Rectal smooth muscle tissue (tissue), 1 donor: ENCODE measurements around the gene MLH1.
"Not testable (repeated sequence)": the region's sequence is repeated elsewhere in the genome, so short reads cannot be mapped to it uniquely, and the experiment has no call there.

Experiments used
- H3K27ac ChIP-seq: one replicate; pipeline ENCODE4 v1.7.0; 2013; ENCODE audit warnings: low read depth, low read length, inconsistent platforms
- H3K27me3 ChIP-seq: one replicate; pipeline ENCODE4 v1.7.0; 2013; ENCODE audit warnings: low read length; ENCODE audit not compliant: control insufficient read depth, insufficient read depth
- H3K36me3 ChIP-seq: one replicate; pipeline ENCODE4 v1.7.0; 2013; ENCODE audit warnings: low read length; ENCODE audit not compliant: control insufficient read depth, insufficient read depth
- H3K4me1 ChIP-seq: one replicate; pipeline ENCODE4 v1.7.0; 2013; ENCODE audit warnings: low read length; ENCODE audit not compliant: control insufficient read depth, insufficient read depth
- H3K4me3 ChIP-seq: one replicate; pipeline ENCODE4 v1.7.0; 2013; ENCODE audit warnings: low read length
- H3K9ac ChIP-seq: one replicate; pipeline ENCODE4 v1.7.0; 2013; ENCODE audit warnings: low read length

MLH1 gene

DNA sequence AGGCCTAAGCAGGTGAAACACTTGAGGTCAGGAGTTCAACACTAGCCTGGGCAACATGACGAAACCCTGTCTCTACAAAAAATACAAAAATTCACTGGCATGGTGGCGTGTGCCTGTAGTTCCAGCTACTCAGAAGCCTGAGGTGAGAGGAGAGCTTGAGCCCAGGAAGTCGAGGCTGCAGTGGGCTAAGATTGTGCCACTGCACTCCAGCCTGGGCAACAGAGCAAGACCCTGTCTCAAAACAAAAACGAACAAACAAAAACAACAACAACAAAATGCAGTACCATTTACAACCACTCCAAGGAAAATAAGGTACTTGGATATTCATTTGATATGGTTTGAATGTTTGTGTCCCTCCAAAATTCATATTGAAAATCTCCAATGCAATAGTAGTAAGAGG lies 32.8 kb upstream of the MLH1 start:
- Histone ChIP-seq H3K27ac (no peak overlapping the region), H3K4me1 (no peaks in the 10 kb centered on the region), H3K27me3 (no peaks in the 10 kb centered on the region), H3K36me3 (no peaks in the 10 kb centered on the region), H3K9ac (no peak overlapping the region), H3K4me3 (no peak overlapping the region)

- H3K36me3 ChIP-seq, H3K9ac ChIP-seq, H3K27me3 ChIP-seq, H3K4me1 ChIP-seq, H3K27ac ChIP-seq, H3K4me3 ChIP-seq: not testable (repeated sequence)
These were observed 30.3 kb upstream of the MLH1 start for GRCh38 chr3:36963008-36963407.

DNA sequence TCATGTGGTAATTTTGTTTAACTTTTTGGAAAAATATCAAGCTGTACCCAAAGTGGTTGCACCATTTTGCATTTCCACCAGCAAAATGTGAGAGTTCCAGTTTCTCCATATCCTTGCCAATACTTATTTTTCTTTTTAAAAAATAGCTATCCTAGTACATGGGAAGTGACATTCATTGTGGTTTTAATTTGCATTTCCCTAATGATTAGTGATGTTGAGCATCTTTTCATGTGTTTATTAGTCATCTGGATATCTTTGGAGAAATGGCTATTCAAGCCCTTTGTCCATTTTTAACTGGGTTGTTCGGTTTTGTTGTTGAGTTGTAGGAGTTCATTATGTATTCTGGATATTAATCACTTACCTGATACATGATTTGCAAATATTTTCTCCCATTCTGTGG lies 29.0 kb upstream of the MLH1 start:
- Histone ChIP-seq H3K27ac (no peak overlapping the region), H3K4me3 (no peak overlapping the region), H3K9ac (no peak overlapping the region)

DNA sequence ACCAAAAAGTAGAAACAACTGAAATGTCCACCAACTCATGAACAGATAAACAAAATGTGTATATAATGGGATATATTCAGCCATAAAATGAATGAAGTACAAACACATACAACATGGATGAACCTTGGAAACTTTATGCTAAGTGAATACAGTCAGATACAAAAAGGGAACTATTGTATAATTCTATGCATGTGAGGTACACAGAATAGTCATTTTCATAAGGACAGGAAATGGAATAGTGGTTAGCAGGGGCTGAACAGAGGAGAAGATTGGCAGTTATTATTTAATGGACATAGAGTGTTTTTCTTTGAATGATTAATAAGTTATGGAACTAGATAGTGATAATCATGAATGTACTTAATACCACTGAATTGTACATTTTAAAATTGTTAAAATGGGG lies 28.5 kb upstream of the MLH1 start:
- no peaks in the 10 kb centered on the region for H3K27me3 ChIP-seq
- H3K4me3 ChIP-seq = no peak overlapping the region
- no peaks in the 10 kb centered on the region for H3K4me1 ChIP-seq
- H3K27ac ChIP-seq = no peak overlapping the region
- H3K36me3 ChIP-seq = no peaks in the 10 kb centered on the region
- H3K9ac ChIP-seq = no peak overlapping the region

More for the DNA sequence above, 29.0 kb upstream of the MLH1 start:
- Histone ChIP-seq H3K36me3 (no peaks in the 10 kb centered on the region), H3K4me1 (no peaks in the 10 kb centered on the region), H3K27me3 (no peaks in the 10 kb centered on the region)

DNA sequence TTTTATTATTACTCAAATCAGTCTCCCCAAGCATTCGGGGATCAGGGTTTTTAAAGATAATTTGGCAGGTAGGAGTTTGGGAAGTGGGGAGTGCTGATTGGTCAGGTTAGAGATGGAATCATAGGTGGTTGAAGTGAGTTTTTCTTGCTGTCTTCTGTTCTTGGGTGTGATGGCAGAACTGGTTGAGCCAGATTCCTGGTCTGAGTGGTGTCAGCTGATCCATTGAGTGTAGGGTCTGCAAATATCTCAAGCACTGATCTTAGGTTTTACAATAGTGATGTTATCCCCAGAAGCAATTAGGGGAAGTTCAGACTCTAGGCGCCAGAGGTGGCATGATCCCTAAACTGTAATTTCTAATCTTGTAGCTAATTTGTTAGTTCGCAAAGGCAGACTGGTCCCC lies 27.9 kb upstream of the MLH1 start:
- no peak overlapping the region for H3K9ac ChIP-seq
- no peak overlapping the region for H3K27ac ChIP-seq
- no peaks in the 10 kb centered on the region for H3K4me1 ChIP-seq
- no peaks in the 10 kb centered on the region for H3K36me3 ChIP-seq
- no peaks in the 10 kb centered on the region for H3K27me3 ChIP-seq
- H3K4me3 ChIP-seq = no peak overlapping the region

DNA sequence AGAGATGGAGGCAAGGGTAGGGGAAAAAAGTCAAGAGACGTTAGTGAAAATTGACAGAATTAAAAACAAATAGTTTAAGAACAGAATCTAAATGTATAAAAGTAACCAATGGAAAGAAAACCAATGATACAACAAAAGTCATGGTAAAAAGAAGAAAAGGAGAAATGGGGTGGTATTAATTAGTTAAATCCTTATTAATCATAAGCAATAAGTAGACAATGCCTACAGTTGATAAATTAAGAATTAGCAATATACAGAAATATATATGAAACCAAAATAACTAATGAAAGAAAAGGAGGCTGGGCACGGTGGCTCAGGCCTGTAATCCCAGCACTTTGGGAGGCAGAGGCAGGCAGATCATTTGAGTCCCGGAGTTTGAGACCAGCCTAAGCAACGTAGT lies 24.2 kb upstream of the MLH1 start:
- H3K27me3 ChIP-seq = no peaks in the 10 kb centered on the region
- no peak overlapping the region for H3K4me3 ChIP-seq
- H3K4me1 ChIP-seq = no peaks in the 10 kb centered on the region
- no peak overlapping the region for H3K27ac ChIP-seq
- H3K36me3 ChIP-seq = no peaks in the 10 kb centered on the region
- H3K9ac ChIP-seq = no peak overlapping the region

DNA sequence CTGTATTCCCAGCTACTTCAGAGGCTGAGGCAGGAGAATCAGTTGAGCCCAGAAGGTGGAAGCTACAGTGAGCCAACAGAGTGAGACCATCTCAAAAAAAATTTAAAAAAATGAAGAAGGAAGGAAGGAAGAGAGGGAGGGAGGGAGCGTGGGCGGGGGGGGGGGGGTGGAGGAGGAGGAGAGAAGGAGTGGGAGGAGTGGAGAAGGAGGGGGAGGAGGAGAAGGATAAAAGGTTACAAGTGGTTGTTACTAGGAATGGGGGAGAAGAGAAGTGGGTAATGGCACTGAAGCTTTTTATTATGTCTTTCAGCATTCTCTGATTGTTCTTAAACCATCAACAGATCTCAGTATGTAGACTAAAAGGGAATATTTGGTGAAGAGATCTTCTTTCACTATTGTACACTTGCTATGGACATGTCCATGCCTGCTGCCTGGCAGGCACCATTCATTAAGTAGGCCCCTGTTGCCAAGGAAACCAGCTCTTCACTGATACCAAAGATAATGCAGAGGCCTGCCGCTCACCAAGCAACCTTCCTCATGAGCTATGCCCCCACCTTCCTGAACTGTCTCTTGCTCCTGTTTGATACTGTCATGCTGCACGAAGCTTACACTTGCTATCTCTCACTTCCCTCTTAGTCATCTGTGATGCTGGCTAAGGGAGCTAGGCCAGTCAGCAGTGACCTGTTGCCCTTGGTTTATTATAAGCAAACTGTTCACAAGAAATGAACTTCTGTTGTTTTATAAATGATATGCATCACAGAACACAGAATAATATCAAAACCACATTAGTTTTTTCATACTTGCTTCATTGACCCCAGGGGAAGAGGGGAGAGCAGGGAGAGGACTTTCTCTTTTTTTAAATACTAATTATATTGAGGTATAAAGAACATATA lies 23.5 kb upstream of the MLH1 start:
- Histone ChIP-seq H3K27ac (no peak overlapping the region), H3K9ac (no peak overlapping the region), H3K4me3 (no peak overlapping the region), H3K36me3 (no peaks in the 10 kb centered on the region), H3K4me1 (no peaks in the 10 kb centered on the region), H3K27me3 (no peaks in the 10 kb centered on the region)

DNA sequence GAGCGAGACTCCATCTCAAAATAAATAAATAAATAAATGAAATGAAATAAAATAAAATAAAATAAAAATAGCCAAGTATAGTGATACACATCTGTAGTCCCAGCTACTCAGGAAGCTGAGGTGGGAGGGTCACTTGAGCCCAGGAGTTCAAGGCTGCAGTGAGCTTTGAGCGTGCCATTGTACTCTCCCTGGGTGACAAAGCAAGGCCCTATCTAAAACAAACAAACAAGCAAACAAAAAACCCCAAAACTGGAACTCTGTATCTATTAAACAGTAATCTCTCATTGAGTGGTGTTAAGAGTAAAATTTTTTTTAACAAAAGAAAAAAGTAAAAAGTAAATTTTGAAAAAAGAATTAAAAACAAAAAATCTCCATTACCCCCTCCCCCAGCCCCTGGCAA lies 21.2 kb upstream of the MLH1 start:
- no peak overlapping the region for H3K4me3 ChIP-seq
- no peak overlapping the region for H3K27ac ChIP-seq
- H3K9ac ChIP-seq = no peak overlapping the region
- H3K36me3 ChIP-seq = no peaks in the 10 kb centered on the region
- H3K27me3 ChIP-seq = no peaks in the 10 kb centered on the region
- H3K4me1 ChIP-seq = no peaks in the 10 kb centered on the region

GRCh38 chr3:36973139-36973538 lies 20.2 kb upstream of the MLH1 start:
- no peak overlapping the region for H3K4me3 ChIP-seq
- H3K9ac ChIP-seq = no peak overlapping the region
- H3K27me3 ChIP-seq = no peaks in the 10 kb centered on the region
- no peak overlapping the region for H3K27ac ChIP-seq
- H3K4me1 ChIP-seq = no peaks in the 10 kb centered on the region
- no peaks in the 10 kb centered on the region for H3K36me3 ChIP-seq

DNA sequence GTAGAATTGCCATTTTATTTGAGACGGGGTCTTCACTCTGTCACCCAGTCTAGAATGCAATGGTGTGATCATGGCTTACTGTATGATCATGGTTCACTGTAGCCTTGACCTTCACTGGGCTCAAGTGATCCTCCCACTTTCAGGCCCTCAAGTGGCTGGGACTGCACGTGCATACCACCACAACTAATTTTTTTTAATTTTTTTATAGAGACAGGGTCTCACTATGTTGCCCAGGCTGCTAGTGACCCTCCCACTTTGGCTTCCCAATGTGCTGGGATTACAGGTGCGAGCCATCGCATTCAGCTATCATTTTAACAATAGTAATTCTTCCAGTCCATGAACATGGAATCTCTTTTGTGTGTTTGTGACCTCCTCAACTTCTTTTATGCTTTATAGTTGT lies 12.3 kb upstream of the MLH1 start:
- no peak overlapping the region for H3K27ac ChIP-seq
- H3K27me3 ChIP-seq = no peaks in the 10 kb centered on the region
- peaks cover 16% of the 10 kb centered on the region for H3K36me3 ChIP-seq
- no peaks in the 10 kb centered on the region for H3K4me1 ChIP-seq
- H3K9ac ChIP-seq = no peak overlapping the region
- no peak overlapping the region for H3K4me3 ChIP-seq

DNA sequence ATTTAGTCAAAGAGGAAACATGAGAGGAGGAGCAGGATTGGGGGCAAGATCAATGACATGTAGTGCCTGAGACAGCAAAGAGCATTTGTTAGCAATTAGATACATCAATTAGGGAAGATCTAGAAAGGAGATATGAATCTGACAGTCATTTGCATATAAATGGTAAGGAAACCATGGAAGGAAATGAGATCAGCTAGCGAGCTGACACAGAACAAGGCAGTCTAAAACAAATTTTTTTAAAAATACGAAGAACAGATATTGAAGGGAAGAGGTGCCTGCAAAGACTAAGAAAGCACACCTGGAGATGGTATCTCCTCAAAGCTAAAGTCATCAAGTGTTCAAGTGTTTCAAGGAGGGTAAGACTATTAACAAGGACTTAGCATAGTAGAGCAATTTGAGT lies 5.0 kb upstream of the MLH1 start:
- H3K4me3 ChIP-seq = no peak overlapping the region
- no peaks in the 10 kb centered on the region for H3K27me3 ChIP-seq
- H3K36me3 ChIP-seq = peaks cover 13% of the 10 kb centered on the region
- H3K27ac ChIP-seq = no peak overlapping the region
- H3K4me1 ChIP-seq = peaks cover 28% of the 10 kb centered on the region
- H3K9ac ChIP-seq = no peak overlapping the region

GRCh38 chr3:36989005-36989404 lies 4.3 kb upstream of the MLH1 start:
- peaks cover 10% of the 10 kb centered on the region for H3K36me3 ChIP-seq
- peak overlapping the region; percentile 2 for H3K4me3 ChIP-seq
- H3K27me3 ChIP-seq = no peaks in the 10 kb centered on the region
- H3K9ac ChIP-seq = no peak overlapping the region
- H3K4me1 ChIP-seq = peaks cover 31% of the 10 kb centered on the region
- no peak overlapping the region for H3K27ac ChIP-seq

DNA sequence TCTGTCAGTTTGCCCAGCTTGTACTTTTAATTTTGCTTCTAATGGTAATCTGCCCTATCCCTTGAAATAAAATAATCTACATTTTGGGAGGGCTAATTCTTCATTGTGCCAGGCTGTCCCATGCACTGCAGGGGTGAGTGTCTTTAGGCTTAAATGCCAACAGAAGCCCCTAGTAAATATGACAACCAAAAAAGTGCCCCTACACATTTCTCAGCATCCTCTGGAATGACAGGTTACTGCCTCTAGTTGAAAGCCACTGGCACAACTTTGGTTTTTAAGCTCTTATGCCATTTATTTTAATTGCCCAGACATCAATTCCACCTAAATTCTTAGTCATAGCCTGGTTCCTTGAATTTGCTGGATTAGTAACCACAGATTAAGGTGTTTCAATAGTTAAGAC lies 3.8 kb upstream of the MLH1 start:
- Histone ChIP-seq H3K27me3 (no peaks in the 10 kb centered on the region), H3K4me3 (peak overlapping the region; percentile 2), H3K36me3 (peaks cover 7% of the 10 kb centered on the region), H3K9ac (no peak overlapping the region), H3K4me1 (peaks cover 36% of the 10 kb centered on the region), H3K27ac (no peak overlapping the region)
